NCI-H510A treated with DMSO at 0.1 percent for 48 hours (cell line): ENCODE data around the gene TBC1D14.
A peak's percentile ranks its signal among the peaks of the same experiment; 100 is the strongest.
"Not testable (repeated sequence)": the region's sequence is repeated elsewhere in the genome, so short reads cannot be mapped to it uniquely, and the experiment has no call there.

Source experiments
- DNase-seq: peaks from one replicate; lab custom pipeline; 2025; lab: John Stamatoyannopoulos, UW

Gene TBC1D14

GRCh38 chr4:6910340-6910959 is 824 bp downstream of the TBC1D14 start:
- DNase-seq, result no peak

- no peak for DNase-seq
Measured at GRCh38 chr4:6910960-6911874, 1.6 kb downstream of the TBC1D14 start.

- DNase-seq, result not testable (repeated sequence)
Measured at GRCh38 chr4:6911917-6912316, 2.3 kb downstream of the TBC1D14 start.

- no peak for DNase-seq
Measured at GRCh38 chr4:6912441-6912840, 2.8 kb downstream of the TBC1D14 start.

GRCh38 chr4:6913350-6913905 is 3.8 kb downstream of the TBC1D14 start:
- DNase-seq, result no peak

- DNase-seq, result no peak
Measured at GRCh38 chr4:6914448-6914847, 4.8 kb downstream of the TBC1D14 start.

GRCh38 chr4:6915041-6916005 is 5.7 kb downstream of the TBC1D14 start:
- no peak for DNase-seq

- no peak for DNase-seq
Measured at GRCh38 chr4:6916069-6916586, 6.5 kb downstream of the TBC1D14 start.

- peak; percentile 20 for DNase-seq
Measured at GRCh38 chr4:6916587-6917460, 7.2 kb downstream of the TBC1D14 start.

- DNase-seq, result peak; percentile 87
Measured at GRCh38 chr4:6917461-6918271, 8.0 kb downstream of the TBC1D14 start.

GRCh38 chr4:6918338-6918737 is 8.7 kb downstream of the TBC1D14 start:
- DNase-seq, result no peak

- peak; percentile 50 for DNase-seq
Measured at GRCh38 chr4:6920171-6920570, 10.5 kb downstream of the TBC1D14 start.

- DNase-seq, result no peak
Measured at GRCh38 chr4:6923507-6923906, 13.9 kb downstream of the TBC1D14 start.

GRCh38 chr4:6924361-6924779 is 14.7 kb downstream of the TBC1D14 start:
- DNase-seq, result no peak

GRCh38 chr4:6925357-6925836 is 15.8 kb downstream of the TBC1D14 start:
- DNase-seq, result no peak

GRCh38 chr4:6926081-6926480 is 16.5 kb downstream of the TBC1D14 start:
- no peak for DNase-seq

GRCh38 chr4:6926681-6927478 is 17.3 kb downstream of the TBC1D14 start:
- DNase-seq, result no peak

- DNase-seq, result no peak
Measured at GRCh38 chr4:6928081-6928480, 18.5 kb downstream of the TBC1D14 start.

GRCh38 chr4:6929339-6929811 is 19.7 kb downstream of the TBC1D14 start:
- DNase-seq, result no peak
